OCI-LY3 (cell line): ENCODE results near the gene ARL6IP4.
"Not testable (repeated sequence)": the region's sequence is repeated elsewhere in the genome, so short reads cannot be mapped to it uniquely, and the experiment has no call there.

ENCODE experiments used
- H2AFZ ChIP-seq: fragments of 200-600, 300-600 bp; shearing (Covaris generic); 2 replicates; pipeline ENCODE4 v1.6.0; 2014; ENCODE audit warnings: antibody characterized with exemption, low read depth, low read length
- H3K27ac ChIP-seq: fragments of 200-600, 300-600 bp; sonication (generic); 2 replicates; pipeline ENCODE4 v1.5.1; 2014; ENCODE audit warnings: mild to moderate bottlenecking, low read length, moderate library complexity, mixed read lengths
- H3K27me3 ChIP-seq: fragments of 200-600, 300-600 bp; sonication (generic); 2 replicates; pipeline ENCODE4 v1.6.1; 2014; ENCODE audit warnings: low read depth, low read length, mixed read lengths
- H3K36me3 ChIP-seq: fragments of 200-600, 300-600 bp; sonication (generic); replicated peaks from 2 replicates; pipeline ENCODE3; 2014; ENCODE audit warnings: low read depth, low read length, mixed read lengths
- H3K4me1 ChIP-seq: fragments of 300-600, 200-600 bp; sonication (generic); 2 replicates; pipeline ENCODE4 v1.6.1; 2014; ENCODE audit warnings: low read length, mixed read lengths
- H3K4me2 ChIP-seq: fragments of 200-600, 300-600 bp; sonication (generic); 2 replicates; pipeline ENCODE4 v1.6.1; 2014; ENCODE audit warnings: low read length, mixed read lengths
- H3K4me3 ChIP-seq: fragments of 300-600, 200-600 bp; sonication (generic); 2 replicates; pipeline ENCODE4 v1.5.1; 2014; ENCODE audit warnings: antibody characterized with exemption, mild to moderate bottlenecking, low read length, moderate library complexity
- H3K79me2 ChIP-seq: fragments of 300-600, 200-600 bp; shearing (Covaris generic); 2 replicates; pipeline ENCODE4 v1.6.1; 2014; ENCODE audit warnings: mild to moderate bottlenecking, low read length, mixed read lengths
- H3K9ac ChIP-seq: fragments of 300-600, 200-600 bp; shearing (Covaris generic); 2 replicates; pipeline ENCODE4 v1.6.0; 2014; ENCODE audit warnings: mild to moderate bottlenecking, low read length, moderate library complexity
- H3K9me3 ChIP-seq: fragments of 200-600, 300-600 bp; shearing (Covaris generic); 2 replicates; pipeline ENCODE4 v1.6.1; 2014; ENCODE audit warnings: low read length, mixed read lengths; ENCODE audit not compliant: insufficient read depth
- H4K20me1 ChIP-seq: fragments of 200-600, 300-600 bp; sonication (generic); 2 replicates; pipeline ENCODE4 v1.6.1; 2016; ENCODE audit warnings: low read length, mixed read lengths; ENCODE audit not compliant: insufficient read depth
- CTCF ChIP-seq: fragments of 200-600, 300-600 bp; sonication (generic); IDR thresholded peaks from 2 replicates; pipeline ENCODE4 v1.5.1; 2014; ENCODE audit warnings: antibody characterized with exemption, low read length, low read depth
- EZH2phosphoT487 ChIP-seq: fragments of 200-600 bp; shearing (Covaris generic); IDR thresholded peaks from 2 replicates; pipeline ENCODE4 v1.6.1; 2018; ENCODE audit warnings: antibody characterized with exemption, mixed run types, low read depth

ARL6IP4 gene

GRCh38 chr12:123010110-123010509 is 29.6 kb downstream of the ARL6IP4 start:
- H3K4me2 ChIP-seq: no peak overlapping the region
- H4K20me1 ChIP-seq: no peaks in the 10 kb centered on the region
- no peak overlapping the region for H3K27ac ChIP-seq
- TF ChIP-seq CTCF (no peak), EZH2phosphoT487 (no peak)
- no peaks in the 10 kb centered on the region for H3K4me1 ChIP-seq
- no peaks in the 10 kb centered on the region for H3K36me3 ChIP-seq
- H3K27me3 ChIP-seq: no peaks in the 10 kb centered on the region; the same call in 1 of the 2 replicates
- no peak overlapping the region for H3K9ac ChIP-seq
- no peaks in the 10 kb centered on the region for H3K79me2 ChIP-seq
- no peaks in the 10 kb centered on the region for H3K9me3 ChIP-seq
- H3K4me3 ChIP-seq: no peak overlapping the region
- no peak overlapping the region for H2AFZ ChIP-seq

GRCh38 chr12:123010681-123011080 is 30.2 kb downstream of the ARL6IP4 start:
- Histone ChIP-seq H3K27ac (no peak overlapping the region), H2AFZ (no peak overlapping the region), H3K79me2 (no peaks in the 10 kb centered on the region), H3K36me3 (no peaks in the 10 kb centered on the region), H3K4me1 (no peaks in the 10 kb centered on the region), H3K4me3 (no peak overlapping the region), H3K9ac (no peak overlapping the region), H3K4me2 (no peak overlapping the region), H3K27me3 (no peaks in the 10 kb centered on the region; the same call in 1 of the 2 replicates), H3K9me3 (no peaks in the 10 kb centered on the region), H4K20me1 (no peaks in the 10 kb centered on the region)
- TF ChIP-seq CTCF (no peak), EZH2phosphoT487 (no peak)

- Histone ChIP-seq H4K20me1 (no peaks in the 10 kb centered on the region), H3K36me3 (no peaks in the 10 kb centered on the region), H3K27me3 (no peaks in the 10 kb centered on the region; the same call in 1 of the 2 replicates), H2AFZ (no peak overlapping the region), H3K27ac (no peak overlapping the region), H3K4me3 (no peak overlapping the region), H3K4me2 (no peak overlapping the region), H3K9ac (no peak overlapping the region), H3K79me2 (no peaks in the 10 kb centered on the region), H3K9me3 (no peaks in the 10 kb centered on the region), H3K4me1 (no peaks in the 10 kb centered on the region)
- TF ChIP-seq EZH2phosphoT487: no peak
- no peak for TF ChIP-seq CTCF
Measured at GRCh38 chr12:123011701-123012100, 31.2 kb downstream of the ARL6IP4 start.

- no peak overlapping the region for H3K9ac ChIP-seq
- no peak overlapping the region for H3K27ac ChIP-seq
- TF ChIP-seq CTCF: no peak
- no peak for TF ChIP-seq EZH2phosphoT487
- no peaks in the 10 kb centered on the region for H3K4me1 ChIP-seq
- no peaks in the 10 kb centered on the region for H3K9me3 ChIP-seq
- H2AFZ ChIP-seq: no peak overlapping the region
- H3K79me2 ChIP-seq: no peaks in the 10 kb centered on the region
- H3K36me3 ChIP-seq: no peaks in the 10 kb centered on the region
- H4K20me1 ChIP-seq: no peaks in the 10 kb centered on the region
- H3K4me2 ChIP-seq: no peak overlapping the region
- H3K4me3 ChIP-seq: no peak overlapping the region
- H3K27me3 ChIP-seq: no peaks in the 10 kb centered on the region; the same call in 1 of the 2 replicates
Measured at GRCh38 chr12:123013185-123014095, 33.0 kb downstream of the ARL6IP4 start.

- not testable (repeated sequence) for H3K4me2 ChIP-seq, H4K20me1 ChIP-seq, H3K36me3 ChIP-seq, H2AFZ ChIP-seq, H3K9me3 ChIP-seq, H3K4me1 ChIP-seq, H3K27me3 ChIP-seq, H3K27ac ChIP-seq, H3K4me3 ChIP-seq, H3K9ac ChIP-seq, H3K79me2 ChIP-seq
Measured at GRCh38 chr12:123014473-123014872, 34.0 kb downstream of the ARL6IP4 start.
